K562 (cell line): ENCODE results near the gene ARSI. TPM values are rescaled to one million over a fixed set of nuclear protein-coding genes. Genes with fewer than 3 reads are reported as not detected.

Experiments used
- ATAC-seq: fragments of 200-7000 bp; cut with Tn5 transposase; 3 replicates; pipeline ENCODE4 v1.9.1; 2020; ENCODE audit warnings: moderate library complexity
- BruUV-seq: library from RNA; stranded (reverse); fragments of 400-500 nt; replicated peaks from 2 replicates; lab custom pipeline; 2021; lab: Mats Ljungman, UMichigan
- CTCF ChIA-PET: fragments of 300-600 bp; formaldehyde crosslinking; extraction: SDS; loops from one replicate; lab custom pipeline; 2021; ENCODE audit warnings: low intra/inter-chr PET ratio; lab: Yijun Ruan, JAX
- POLR2A ChIA-PET: fragments of 300-600, 350-650 bp; sonication (Branson Sonifier 250); formaldehyde crosslinking; extraction: SDS; loops from one replicate; lab custom pipeline; 2021; ENCODE audit warnings: antibody characterized with exemption, inconsistent platforms; lab: Yijun Ruan, JAX
- DNase-seq, 4 experiments: peaks; one replicate each; pipeline versions ENCODE4 v3.0.0 to v3.0.0-alpha.2; 2011 to 2018; ENCODE audit warnings: low spot score in 3 of 4, mixed read lengths in 3 of 4; ENCODE audit errors: extremely low read depth in 1 of 4
- FAIRE-seq: peaks from 2 replicates; lab custom pipeline; 2011; peaks lifted over from hg19 to GRCh38; lab: Jason Lieb, UNC
- H2AFZ ChIP-seq: 2 replicates; pipeline ENCODE4 v1.6.0; 2011; ENCODE audit warnings: low read depth, low read length, control low read depth, inconsistent platforms
- H3K27ac ChIP-seq: fragments of 200-600 bp; 3 replicates; pipeline ENCODE4 v1.8.0; 2011; ENCODE audit warnings: low read depth, mild to moderate bottlenecking, control low read depth, inconsistent platforms, low read length, moderate library complexity, mixed read lengths; ENCODE audit errors: extremely low read depth
- H3K27me3 ChIP-seq, 2 experiments: fragments of 300-600 bp in 1 of 2; 2 replicates in 1 of 2; 3 replicates in 1 of 2; pipeline versions ENCODE4 v1.6.0 to v1.8.0; 2011; ENCODE audit warnings: inconsistent platforms in 2 of 2, low read length in 2 of 2, mild to moderate bottlenecking in 1 of 2, mixed read lengths in 1 of 2, moderate library complexity in 1 of 2; ENCODE audit not compliant: control insufficient read depth in 2 of 2, insufficient read depth in 2 of 2
- H3K36me3 ChIP-seq: fragments of 300-600 bp; 3 replicates; pipeline ENCODE4 v1.8.0; 2011; ENCODE audit warnings: mild to moderate bottlenecking, low read length, inconsistent platforms; ENCODE audit not compliant: control insufficient read depth, insufficient read depth
- H3K4me1 ChIP-seq, 2 experiments: fragments of 200-600 bp in 1 of 2; replicated peaks in 1 of 2; 2 replicates in 1 of 2; 3 replicates in 1 of 2; pipeline versions ENCODE4 v1.5.1 to v1.8.0; 2011; ENCODE audit warnings: inconsistent platforms in 2 of 2, low read length in 2 of 2, mild to moderate bottlenecking in 1 of 2, mixed read lengths in 1 of 2, moderate library complexity in 1 of 2; ENCODE audit not compliant: control insufficient read depth in 2 of 2, insufficient read depth in 2 of 2
- H3K4me2 ChIP-seq: 2 replicates; pipeline ENCODE4 v1.6.1; 2011; ENCODE audit warnings: low read length, control low read depth, inconsistent platforms, mixed read lengths; ENCODE audit not compliant: insufficient read depth
- H3K4me3 ChIP-seq: fragments of 200-600 bp; sonication (generic), shearing (Covaris generic); 2 replicates; pipeline ENCODE4 v1.5.1; 2016; ENCODE audit warnings: control low read depth, inconsistent platforms
- H3K79me2 ChIP-seq: fragments of 200-600 bp; 3 replicates; pipeline ENCODE4 v1.8.0; 2011; ENCODE audit warnings: low read length, inconsistent platforms; ENCODE audit not compliant: control insufficient read depth, insufficient read depth
- H3K9ac ChIP-seq, 2 experiments: 2 replicates each; pipeline versions ENCODE4 v1.6.0 to v1.6.1; 2011; ENCODE audit warnings: low read depth in 2 of 2, low read length in 2 of 2, control low read depth in 1 of 2, inconsistent platforms in 1 of 2, mild to moderate bottlenecking in 1 of 2, mixed read lengths in 1 of 2; ENCODE audit not compliant: insufficient read depth in 1 of 2
- H3K9me1 ChIP-seq: one replicate; pipeline ENCODE4 v1.6.0; 2011; ENCODE audit warnings: inconsistent platforms, mild to moderate bottlenecking, low read length, moderate library complexity; ENCODE audit not compliant: control insufficient read depth, insufficient read depth
- H3K9me3 ChIP-seq: replicated peaks from 2 replicates; pipeline ENCODE4 v1.5.1; 2011; ENCODE audit warnings: low read depth, low read length, inconsistent platforms; ENCODE audit not compliant: control insufficient read depth, insufficient read depth
- H4K20me1 ChIP-seq: replicated peaks from 2 replicates; pipeline ENCODE4 v1.6.1; 2011; ENCODE audit warnings: low read length, inconsistent platforms, mixed read lengths; ENCODE audit not compliant: control insufficient read depth, insufficient read depth
- CHD1 ChIP-seq: fragments of 200-600 bp; sonication (generic); IDR thresholded peaks from one replicate; pipeline ENCODE4 v1.6.1; 2012; ENCODE audit warnings: mild to moderate bottlenecking, moderate library complexity, low read length, inconsistent platforms
- ELF1 ChIP-seq: fragments of 200-800 bp; sonication (Bioruptor generic); IDR thresholded peaks from 2 replicates; pipeline ENCODE4 v1.6.1; 2016; ENCODE audit warnings: missing genetic modification characterization, missing compliant biosample characterization
- FOXJ3 ChIP-seq: sonication (generic); formaldehyde crosslinking; IDR thresholded peaks from 2 replicates; pipeline ENCODE4 v1.4.0; 2020; ENCODE audit warnings: mild to moderate bottlenecking, missing genetic modification reagents
- GTF3C2 ChIP-seq: IDR thresholded peaks from 3 replicates; pipeline ENCODE4 v1.6.1; 2011; ENCODE audit warnings: borderline replicate concordance, mild to moderate bottlenecking, moderate library complexity; ENCODE audit not compliant: insufficient read length; ENCODE audit errors: extremely low read depth
- NRF1 ChIP-seq, 2 experiments: fragments of 450-650 bp; IDR thresholded peaks in 1 of 2; conservative IDR thresholded peaks in 1 of 2; 2 replicates each; pipeline ENCODE4 v1.6.1; 2014; ENCODE audit warnings: mild to moderate bottlenecking in 2 of 2
- PRDM10 ChIP-seq: fragments of 450-650 bp; IDR thresholded peaks from 2 replicates; pipeline ENCODE4 v1.6.1; 2018; ENCODE audit not compliant: partially characterized antibody
- TRIM28 ChIP-seq: fragments of 450-650 bp; IDR thresholded peaks from 2 replicates; pipeline ENCODE4 v1.6.1; 2017
- WGBS: fragments of 100-300 bp; shearing (Covaris generic); methylation state at CpG from one replicate; pipeline ENCODE4 v1.1.6; 2016; ENCODE audit warnings: low coverage, mixed read lengths; ENCODE audit not compliant: insufficient coverage; ENCODE audit errors: missing lambda C conversion rate; 5-methylcytosine and 5-hydroxymethylcytosine counted together
- in situ Hi-C: fragments of 300-500 bp; cut with MboI; formaldehyde crosslinking; loops from 4 replicates; pipeline ENCODE4 v1.15.0; 2018; ENCODE audit warnings: inconsistent platforms, mixed read lengths
- intact Hi-C: fragments of 100-400 bp; cut with micrococcal nuclease; formaldehyde crosslinking; loops from 2 replicates; pipeline ENCODE4 v1.14.2; 2022
- polyA plus RNA-seq, 8 experiments: library from polyadenylated mRNA; depleted of rRNA in 4 of 8; stranded (reverse) in 5 of 8; unstranded in 3 of 8; fragments of >200 nt; fragmentation: Nextera tagmentation in 2 of 8; fragmentation: Illumina TruSeq in 1 of 8; extraction: Ambion mirVana in 2 of 8; extraction: Trizol in 1 of 8; gene quantifications; 2 replicates each; pipeline versions ENCODE4 v1.2.1 to v1.2.3, GENCODE V29; 2011 to 2014; ENCODE audit warnings: inconsistent platforms in 1 of 8, missing spikeins in 1 of 8
- total RNA-seq, 7 experiments: library from RNA; depleted of rRNA in 6 of 7; stranded (reverse); fragments of >200 nt in 6 of 7; fragmentation: Illumina TruSeq in 2 of 7; extraction: Trizol in 2 of 7; gene quantifications; 2 replicates each; pipeline versions ENCODE4 v1.2.1 to v1.2.3, GENCODE V29; 2011 to 2021; ENCODE audit warnings: low replicate concordance in 1 of 7

ARSI gene
- total and polyA plus RNA-seq, 9 of the 15 experiments (the other 6 are each of a cell fraction or from before 2014, with no cell fraction given) = 0.04 to 0.07 TPM; not detected in 7

GRCh38 chr5:150266871-150267291 is 35.8 kb downstream of the ARSI start:
- H3K9me3 ChIP-seq = no peaks in the 10 kb centered on the region
- no peaks in the 10 kb centered on the region for H4K20me1 ChIP-seq
- no peaks in the 10 kb centered on the region for H3K79me2 ChIP-seq
- H3K4me1 ChIP-seq = peaks cover 0 to 8% of the 10 kb centered on the region in 2 experiments; a peak in 2 of 5 replicates
- peaks cover 19 to 63% of the 10 kb centered on the region in 2 experiments; a peak in 4 of 5 replicates for H3K27me3 ChIP-seq
- no peak for DNase-seq
- intact Hi-C loops (no loop called here), in situ Hi-C loops (no loop called here)
- no peaks in the 10 kb centered on the region for H3K36me3 ChIP-seq
- H3K9me1 ChIP-seq = peaks cover 3% of the 10 kb centered on the region
- no peak overlapping the region for H2AFZ ChIP-seq
- H3K9ac ChIP-seq = no peak overlapping the region
- H3K27ac ChIP-seq = no peak overlapping the region
- ATAC-seq = no peak
- ChIA-PET CTCF (no interaction called here), POLR2A (interaction anchor here (0.6 to 1.8 kb wide), 3 partner anchors 11 to 21 kb away, joined by 3 read pairs; no protein-coding TSS in a partner anchor)
- no peak for FAIRE-seq
- WGBS = 19% methylated on average over 2 of the region's 4 CpGs
- no TSS peak for BruUV-seq
- TF ChIP-seq ELF1 (tag) = no peak
- no peak for TF ChIP-seq FOXJ3
- no peak for TF ChIP-seq CHD1
- TF ChIP-seq TRIM28 = no peak
- no peak for TF ChIP-seq NRF1 (conservative IDR thresholded peaks at IDR 0.05 in 1 of 2, IDR thresholded peaks at IDR 0.05 in 1 of 2)
- no peak overlapping the region for H3K4me2 ChIP-seq
- no peak overlapping the region for H3K4me3 ChIP-seq

- no peak overlapping the region for H3K4me3 ChIP-seq
- intact Hi-C loops = no loop called here
- no peak for ATAC-seq
- H3K9me1 ChIP-seq = peaks cover 3% of the 10 kb centered on the region
- H3K4me1 ChIP-seq = peaks cover 0 to 8% of the 10 kb centered on the region in 2 experiments; a peak in 2 of 5 replicates
- 7% methylated on average over 5 of the region's 6 CpGs for WGBS
- peaks cover 24 to 60% of the 10 kb centered on the region in 2 experiments; a peak in 4 of 5 replicates for H3K27me3 ChIP-seq
- H3K9ac ChIP-seq = no peak overlapping the region
- CTCF ChIA-PET = no interaction called here
- no peaks in the 10 kb centered on the region for H4K20me1 ChIP-seq
- H3K36me3 ChIP-seq = no peaks in the 10 kb centered on the region
- DNase-seq = no peak
- H3K79me2 ChIP-seq = no peaks in the 10 kb centered on the region
- H3K27ac ChIP-seq = no peak overlapping the region
- no peak overlapping the region for H2AFZ ChIP-seq
- H3K4me2 ChIP-seq = no peak overlapping the region
- no peaks in the 10 kb centered on the region for H3K9me3 ChIP-seq
- BruUV-seq = no TSS peak
- no peak for FAIRE-seq
- TF ChIP-seq PRDM10 (no peak), GTF3C2 (no peak)
- in situ Hi-C loops = no loop called here
- POLR2A ChIA-PET = interaction anchor here (0.7 to 1.0 kb wide), 2 partner anchors 10 to 12 kb away, joined by 3 to 4 read pairs; no protein-coding TSS in a partner anchor
These were observed 36.8 kb downstream of the ARSI start for GRCh38 chr5:150265870-150266383.
